PC-3 (cell line): ENCODE data around the gene RAB34.

Experiments used
- CTCF ChIP-seq: fragments of 300-600 bp; sonication (generic); conservative IDR thresholded peaks from 2 replicates; pipeline ENCODE4 v1.5.1; 2017; ENCODE audit warnings: antibody characterized with exemption, low read depth, mild to moderate bottlenecking, low read length
- EZH2 ChIP-seq: fragments of 300-600 bp; sonication (generic); IDR thresholded peaks from one replicate; pipeline ENCODE4 v1.6.1; 2017; ENCODE audit warnings: antibody characterized with exemption, mild to moderate bottlenecking, low read length; ENCODE audit not compliant: unreplicated experiment
- EZH2phosphoT487 ChIP-seq: fragments of 300-600 bp; sonication (generic); IDR thresholded peaks from 2 replicates; pipeline ENCODE4 v1.6.1; 2018; ENCODE audit warnings: mild to moderate bottlenecking, antibody characterized with exemption, low read length, borderline replicate concordance

- TF ChIP-seq CTCF (no peak), EZH2 (no peak), EZH2phosphoT487 (no peak)
Measured at GRCh38 chr17:28698253-28698941, 19.3 kb downstream of the RAB34 start.
